Neutrophil (primary cell): ENCODE results near the gene FGD4.
A peak's percentile ranks its signal among the peaks of the same experiment; 100 is the strongest.

Source experiments
- H3K27ac ChIP-seq: fragments of 200-600 bp; sonication (generic); 2 replicates; pipeline ENCODE4 v1.5.1; 2016; ENCODE audit warnings: mild to moderate bottlenecking, moderate library complexity
- H3K27me3 ChIP-seq: fragments of 200-600 bp; sonication (generic); 2 replicates; pipeline ENCODE4 v1.6.0; 2016; ENCODE audit warnings: mild to moderate bottlenecking
- H3K36me3 ChIP-seq: fragments of 200-600 bp; sonication (generic); 2 replicates; pipeline ENCODE4 v1.5.1; 2017
- H3K4me1 ChIP-seq, 2 experiments: fragments of 200-600 bp in 1 of 2; sonication (generic) in 1 of 2; 1 replicate in 1 of 2; 2 replicates in 1 of 2; pipeline versions ENCODE4 v1.5.1 to v1.6.1; 2013 to 2016; ENCODE audit warnings: low read depth in 1 of 2, low read length in 1 of 2, mild to moderate bottlenecking in 1 of 2, moderate library complexity in 1 of 2; ENCODE audit not compliant: control insufficient read depth in 1 of 2, insufficient read depth in 1 of 2
- H3K4me3 ChIP-seq, 2 experiments: fragments of 200-600 bp in 1 of 2; sonication (generic) in 1 of 2; 1 replicate in 1 of 2; 2 replicates in 1 of 2; pipeline ENCODE4 v1.5.1; 2013 to 2016; ENCODE audit warnings: low read depth in 1 of 2, low read length in 1 of 2, mild to moderate bottlenecking in 1 of 2, moderate library complexity in 1 of 2
- H3K9me3 ChIP-seq: fragments of 200-600 bp; sonication (generic); 2 replicates; pipeline ENCODE4 v1.5.1; 2016
- TF ChIP-seq, protein P1 (sequence below): fragments of 200-600 bp; sonication (generic); IDR thresholded peaks from 2 replicates; pipeline ENCODE4 v1.5.1; 2016; ENCODE audit warnings: antibody characterized with exemption

Gene FGD4

DNA sequence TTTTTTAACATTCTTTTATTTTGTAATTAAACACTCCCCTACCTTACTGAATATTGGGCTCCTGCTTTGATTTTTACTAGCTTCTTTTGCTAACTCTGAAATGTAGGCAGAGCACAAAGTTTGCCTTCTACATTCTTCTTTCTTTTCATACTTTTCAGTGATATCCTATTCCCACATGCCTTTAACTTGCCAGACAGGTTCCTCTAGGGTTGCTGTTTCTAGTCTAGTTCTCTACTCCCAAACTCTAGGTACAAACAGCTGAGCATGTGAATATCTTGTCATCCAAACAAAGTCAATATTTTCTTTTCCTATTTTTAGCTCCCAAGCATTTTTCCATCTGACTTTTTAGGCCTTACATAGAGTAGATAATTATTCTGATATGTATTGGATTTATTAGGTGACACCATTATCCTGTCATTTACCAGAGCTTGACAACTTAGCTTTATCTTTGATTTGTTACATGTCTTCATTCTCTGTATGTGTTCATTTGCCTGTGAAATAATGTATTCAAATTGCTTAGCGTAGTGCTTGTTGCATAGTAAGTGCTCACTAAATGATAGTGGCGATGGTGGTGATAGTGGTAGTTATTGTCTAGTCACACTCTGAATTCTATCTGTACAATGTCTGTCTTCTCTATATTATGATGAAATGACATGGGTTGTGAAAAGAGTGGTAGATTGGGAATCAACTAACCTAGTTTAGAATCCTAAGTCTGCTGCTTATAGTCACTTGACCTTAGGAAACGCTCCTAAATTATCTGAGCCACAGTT, 206.2 kb downstream of the FGD4 start:
- H3K27ac ChIP-seq, result no peak overlapping the region
- H3K36me3 ChIP-seq, result peaks cover 78% of the 10 kb centered on the region
- TF ChIP-seq, protein P1, sequence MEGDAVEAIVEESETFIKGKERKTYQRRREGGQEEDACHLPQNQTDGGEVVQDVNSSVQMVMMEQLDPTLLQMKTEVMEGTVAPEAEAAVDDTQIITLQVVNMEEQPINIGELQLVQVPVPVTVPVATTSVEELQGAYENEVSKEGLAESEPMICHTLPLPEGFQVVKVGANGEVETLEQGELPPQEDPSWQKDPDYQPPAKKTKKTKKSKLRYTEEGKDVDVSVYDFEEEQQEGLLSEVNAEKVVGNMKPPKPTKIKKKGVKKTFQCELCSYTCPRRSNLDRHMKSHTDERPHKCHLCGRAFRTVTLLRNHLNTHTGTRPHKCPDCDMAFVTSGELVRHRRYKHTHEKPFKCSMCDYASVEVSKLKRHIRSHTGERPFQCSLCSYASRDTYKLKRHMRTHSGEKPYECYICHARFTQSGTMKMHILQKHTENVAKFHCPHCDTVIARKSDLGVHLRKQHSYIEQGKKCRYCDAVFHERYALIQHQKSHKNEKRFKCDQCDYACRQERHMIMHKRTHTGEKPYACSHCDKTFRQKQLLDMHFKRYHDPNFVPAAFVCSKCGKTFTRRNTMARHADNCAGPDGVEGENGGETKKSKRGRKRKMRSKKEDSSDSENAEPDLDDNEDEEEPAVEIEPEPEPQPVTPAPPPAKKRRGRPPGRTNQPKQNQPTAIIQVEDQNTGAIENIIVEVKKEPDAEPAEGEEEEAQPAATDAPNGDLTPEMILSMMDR, result no peak

DNA sequence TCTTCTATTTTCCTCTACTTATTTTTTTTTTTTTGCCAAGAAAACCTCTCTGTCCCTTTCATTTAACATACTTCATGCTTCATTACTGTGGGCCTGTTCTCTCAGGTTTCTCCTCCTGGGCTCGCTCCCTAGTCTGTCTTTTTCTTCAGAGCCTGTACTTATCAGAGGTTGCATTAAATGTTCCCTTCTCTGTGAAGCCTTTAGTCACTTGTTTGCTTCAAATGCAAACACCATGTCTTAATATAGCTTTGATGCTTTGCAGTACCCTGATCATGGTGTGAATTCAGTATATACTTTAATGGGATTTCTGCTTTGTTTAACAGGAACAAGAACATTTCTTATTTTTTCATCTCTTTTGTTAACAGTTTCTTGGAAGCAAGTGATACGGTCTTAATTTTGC, 207.1 kb downstream of the FGD4 start:
- Histone ChIP-seq H3K4me1 (peaks cover 3 to 10% of the 10 kb centered on the region in 2 experiments), H3K27ac (no peak overlapping the region), H3K4me3 (no peak overlapping the region), H3K9me3 (no peaks in the 10 kb centered on the region), H3K36me3 (peaks cover 80% of the 10 kb centered on the region), H3K27me3 (no peaks in the 10 kb centered on the region)
- TF ChIP-seq, protein P1, result no peak

More for the DNA sequence above, 206.2 kb downstream of the FGD4 start:
- Histone ChIP-seq H3K4me1 (peaks cover 12 to 19% of the 10 kb centered on the region in 2 experiments), H3K27me3 (no peaks in the 10 kb centered on the region), H3K4me3 (no peak overlapping the region), H3K9me3 (no peaks in the 10 kb centered on the region)

DNA sequence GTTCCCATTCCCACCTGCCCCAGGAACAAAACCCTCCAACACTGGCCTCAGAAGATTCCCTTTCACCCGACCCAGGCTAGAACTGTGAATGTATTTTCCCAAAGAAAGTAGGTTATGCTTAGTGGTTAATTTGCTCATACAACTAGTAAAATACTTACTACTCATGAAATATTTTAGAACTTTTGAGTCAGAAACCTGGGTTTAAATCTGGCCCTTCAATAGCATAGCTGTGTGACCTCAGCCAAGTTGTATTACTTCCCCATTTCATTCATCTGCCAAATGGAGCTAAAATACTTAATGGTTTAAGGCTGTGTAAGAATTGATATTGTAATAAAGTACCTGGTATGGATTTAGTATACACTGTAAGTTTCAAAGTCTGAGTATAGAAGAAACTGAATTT, 210.6 kb downstream of the FGD4 start:
- Histone ChIP-seq H3K4me3 (no peak overlapping the region), H3K27me3 (no peaks in the 10 kb centered on the region), H3K36me3 (peaks cover 86% of the 10 kb centered on the region), H3K9me3 (no peaks in the 10 kb centered on the region), H3K27ac (peak overlapping the region; percentile 46), H3K4me1 (no peaks in the 10 kb centered on the region)
- TF ChIP-seq, protein P1, result no peak

DNA sequence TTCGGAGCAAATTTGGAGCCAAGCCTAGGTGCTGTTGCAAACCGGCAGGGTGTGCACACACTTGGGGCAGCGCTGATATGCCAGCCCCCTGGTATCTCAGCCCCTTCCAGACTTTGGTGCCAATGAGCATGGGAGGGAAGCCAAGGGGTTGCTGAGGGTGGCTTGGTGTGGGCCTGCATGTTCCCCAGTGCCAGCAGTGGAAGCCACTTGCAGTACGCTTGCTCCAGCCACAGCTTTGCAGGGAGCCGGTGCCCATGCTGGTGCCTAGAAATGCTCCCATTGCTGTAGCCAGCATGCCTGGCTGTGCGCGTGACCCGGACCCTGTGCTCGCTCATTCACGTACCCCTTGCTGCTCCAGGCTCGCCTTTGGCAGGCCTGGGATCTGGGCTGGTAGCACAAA, 212.6 kb downstream of the FGD4 start:
- TF ChIP-seq, protein P1, result no peak
- Histone ChIP-seq H3K9me3 (no peaks in the 10 kb centered on the region), H3K27ac (no peak overlapping the region), H3K36me3 (peaks cover 96% of the 10 kb centered on the region), H3K27me3 (no peaks in the 10 kb centered on the region), H3K4me1 (no peaks in the 10 kb centered on the region), H3K4me3 (no peak overlapping the region)

DNA sequence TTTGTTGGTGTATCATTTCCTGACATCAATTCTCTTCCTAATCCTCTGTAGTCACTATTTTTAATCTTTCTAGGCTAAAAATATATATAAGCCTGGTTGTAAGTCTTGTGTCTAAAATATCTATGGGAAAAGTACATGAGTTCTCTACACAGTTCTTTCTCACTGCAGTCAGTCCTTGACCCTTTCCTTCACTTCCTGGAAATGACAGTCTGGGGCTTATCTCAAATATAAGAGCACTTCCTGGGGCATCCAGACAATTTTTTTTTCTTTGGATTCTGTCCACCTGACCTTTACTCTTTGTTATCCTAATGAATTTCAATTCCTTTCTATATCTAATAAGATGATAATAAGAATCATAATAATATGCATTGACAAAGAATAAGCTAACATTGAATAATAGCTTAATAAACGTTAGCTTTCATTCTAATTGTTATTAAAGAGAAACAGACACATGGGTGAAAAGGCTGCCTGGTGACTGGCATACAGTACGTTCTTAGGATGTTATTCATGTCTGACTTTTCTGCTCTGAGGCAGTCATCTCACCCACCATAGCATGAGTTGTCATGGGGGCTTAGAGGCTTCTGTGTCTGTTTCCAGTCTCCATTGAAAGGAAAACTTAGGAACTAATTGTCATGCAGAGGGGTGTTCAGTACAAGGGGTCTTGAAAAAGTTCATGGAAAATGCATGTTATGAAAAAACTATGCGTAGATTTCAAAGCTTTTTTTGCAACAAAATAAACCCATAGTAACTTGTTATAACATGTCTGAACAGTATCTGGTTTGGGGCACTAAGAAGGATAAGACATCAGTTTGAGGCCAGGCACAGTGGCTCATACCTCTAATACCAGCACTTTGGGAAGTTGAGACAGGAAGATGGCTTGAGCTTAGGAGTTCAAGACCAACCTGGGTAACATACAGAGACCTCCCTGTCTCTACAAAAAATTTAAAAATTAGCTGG, 213.6 kb downstream of the FGD4 start:
- Histone ChIP-seq H3K4me1 (no peaks in the 10 kb centered on the region), H3K27me3 (no peaks in the 10 kb centered on the region), H3K27ac (no peak overlapping the region), H3K9me3 (no peaks in the 10 kb centered on the region), H3K4me3 (no peak overlapping the region), H3K36me3 (peaks cover 91% of the 10 kb centered on the region)
- TF ChIP-seq, protein P1, result no peak
